Dedifferentiated amniotic fluid mesenchymal stem cell (primary cell): ENCODE measurements around the gene DTNBP1.
"Not testable (repeated sequence)": the region's sequence is repeated elsewhere in the genome, so short reads cannot be mapped to it uniquely, and the experiment has no call there.

Experiments
- DNase-seq: peaks from one replicate; pipeline ENCODE4 v3.0.0-alpha.2; 2016; ENCODE audit errors: extremely low spot score

The DTNBP1 gene

DNA sequence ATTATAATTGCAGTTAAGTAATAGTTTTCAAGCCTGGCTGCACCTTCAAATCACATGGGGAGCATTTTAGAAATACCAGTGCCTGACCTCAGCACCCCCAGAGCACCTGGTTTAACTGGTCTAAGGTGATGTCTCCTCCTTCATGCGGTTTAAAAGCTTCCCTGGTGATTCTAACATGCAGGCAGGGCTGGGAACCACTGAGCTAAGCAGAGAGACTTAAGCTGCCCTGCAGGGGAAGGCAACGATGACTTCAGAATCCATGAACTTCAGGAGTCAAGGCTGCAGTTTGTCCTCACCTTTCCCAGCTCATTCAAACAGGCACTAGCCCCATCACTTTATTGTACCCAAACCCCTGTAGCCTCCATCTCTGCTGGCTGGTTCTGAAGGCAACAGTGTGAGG is 6.1 kb upstream of the DTNBP1 start:
- no peak for DNase-seq

DNA sequence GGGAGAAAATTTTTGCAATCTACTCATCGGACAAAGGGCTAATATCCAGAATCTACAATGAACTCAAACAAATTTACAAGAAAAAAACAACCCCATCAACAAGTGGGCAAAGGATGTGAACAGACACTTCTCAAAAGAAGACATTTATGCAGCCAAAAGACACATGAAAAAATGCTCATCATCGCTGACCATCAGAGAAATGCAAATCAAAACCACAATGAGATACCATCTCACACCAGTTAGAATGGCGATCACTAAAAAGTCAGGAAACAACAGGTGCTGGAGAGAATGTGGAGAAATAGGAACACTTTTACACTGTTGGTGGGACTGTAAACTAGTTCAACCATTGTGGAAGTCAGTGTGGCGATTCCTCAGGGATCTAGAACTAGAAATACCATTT is 4.1 kb upstream of the DTNBP1 start:
- not testable (repeated sequence) for DNase-seq

DNA sequence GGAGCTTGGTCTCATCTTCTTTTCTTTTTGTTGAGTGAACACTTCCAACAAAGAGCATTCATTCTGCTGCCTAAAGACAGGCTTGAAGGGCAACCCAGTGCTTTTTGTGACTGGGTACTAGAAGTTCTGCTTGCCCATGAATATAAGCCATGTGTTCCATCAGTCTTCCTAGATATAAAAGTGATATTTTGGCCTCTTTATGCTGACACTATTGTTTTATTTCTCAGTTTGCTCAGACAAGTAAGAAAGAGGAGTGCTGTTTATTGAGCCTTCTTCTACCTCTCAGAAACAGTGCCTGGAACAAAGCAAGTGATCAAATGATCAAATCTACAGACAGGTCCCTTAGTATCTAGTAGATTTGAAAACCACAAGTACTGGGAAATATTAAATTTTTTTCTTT is 2.4 kb upstream of the DTNBP1 start:
- no peak for DNase-seq

DNA sequence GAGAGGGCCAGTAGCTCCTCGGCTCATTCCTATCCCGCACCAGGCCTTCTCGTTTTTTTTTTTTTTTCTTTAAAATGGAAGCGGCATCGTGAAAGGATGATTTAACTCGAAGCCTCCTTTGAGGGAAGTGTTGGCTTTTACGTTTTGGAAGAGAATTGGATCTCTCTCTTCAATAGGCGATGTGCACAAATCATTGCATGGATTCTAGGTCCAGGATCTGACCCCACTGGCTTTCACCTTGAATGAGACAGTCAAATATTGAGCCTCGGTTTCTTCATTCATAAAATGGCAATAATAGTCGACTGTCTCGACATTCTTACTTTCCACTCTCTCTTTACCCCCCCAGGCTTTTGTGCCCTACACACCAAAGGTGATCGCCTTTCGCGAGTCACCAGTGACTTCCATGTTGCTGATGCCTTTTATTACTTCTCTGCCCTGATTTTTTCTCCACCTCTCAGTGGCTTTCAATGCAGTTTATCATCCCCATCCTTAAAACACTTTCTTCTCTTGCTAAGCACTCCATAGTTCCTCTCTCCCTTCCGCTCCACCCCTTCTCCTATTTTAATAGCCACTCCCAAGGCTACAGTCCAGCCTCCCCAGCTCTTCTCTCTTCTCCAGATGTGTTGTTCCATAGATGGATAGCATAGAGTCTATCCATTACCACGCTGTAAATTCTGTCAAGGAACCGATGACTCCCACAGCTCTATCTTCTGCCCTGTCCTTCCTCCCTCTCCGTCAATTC is 473 bp upstream of the DTNBP1 start:
- DNase-seq = no peak

DNA sequence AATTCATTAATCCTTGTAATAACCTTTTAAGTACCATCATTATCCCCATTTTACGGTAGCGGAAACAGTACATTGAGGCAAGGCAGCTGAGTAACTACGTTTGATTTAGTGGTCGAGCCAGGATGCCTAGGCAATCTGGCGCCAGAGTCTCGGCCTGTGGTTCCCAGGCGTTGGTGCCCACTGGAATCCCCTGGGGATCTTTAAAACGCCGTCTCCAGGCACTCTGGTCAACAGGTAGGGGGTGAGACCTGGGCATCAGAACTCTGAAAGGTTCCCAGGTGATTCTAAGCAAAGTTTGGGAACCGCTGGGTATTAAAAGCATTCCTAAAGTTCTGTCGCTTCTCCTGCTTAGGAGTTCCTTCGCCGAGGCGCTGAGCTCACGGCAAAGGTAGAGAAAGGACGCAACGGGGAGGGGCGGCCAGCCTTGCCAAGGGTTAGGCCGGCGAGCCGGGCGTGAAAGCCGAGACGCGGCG is 939 bp downstream of the DTNBP1 start:
- no peak for DNase-seq

DNA sequence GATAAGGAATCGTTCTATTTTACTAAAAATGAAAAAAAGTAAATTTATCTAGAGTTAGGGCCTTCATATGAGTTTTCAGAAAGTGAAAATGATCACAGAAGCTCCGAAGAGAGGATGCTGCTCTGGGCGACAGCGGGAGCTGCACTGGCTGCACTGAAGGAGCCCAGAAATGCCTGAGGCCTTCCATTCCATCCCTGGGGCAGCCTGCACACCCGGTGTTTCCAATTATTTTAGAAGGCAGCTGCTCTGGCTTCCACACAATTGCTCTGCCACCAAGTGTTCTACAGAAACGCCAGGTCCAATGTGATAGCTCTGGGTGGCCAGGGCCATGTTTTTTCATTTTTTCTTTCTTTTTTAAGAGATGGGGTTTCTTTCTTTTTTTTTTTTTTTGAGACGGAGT is 3.6 kb downstream of the DTNBP1 start:
- no peak for DNase-seq

DNA sequence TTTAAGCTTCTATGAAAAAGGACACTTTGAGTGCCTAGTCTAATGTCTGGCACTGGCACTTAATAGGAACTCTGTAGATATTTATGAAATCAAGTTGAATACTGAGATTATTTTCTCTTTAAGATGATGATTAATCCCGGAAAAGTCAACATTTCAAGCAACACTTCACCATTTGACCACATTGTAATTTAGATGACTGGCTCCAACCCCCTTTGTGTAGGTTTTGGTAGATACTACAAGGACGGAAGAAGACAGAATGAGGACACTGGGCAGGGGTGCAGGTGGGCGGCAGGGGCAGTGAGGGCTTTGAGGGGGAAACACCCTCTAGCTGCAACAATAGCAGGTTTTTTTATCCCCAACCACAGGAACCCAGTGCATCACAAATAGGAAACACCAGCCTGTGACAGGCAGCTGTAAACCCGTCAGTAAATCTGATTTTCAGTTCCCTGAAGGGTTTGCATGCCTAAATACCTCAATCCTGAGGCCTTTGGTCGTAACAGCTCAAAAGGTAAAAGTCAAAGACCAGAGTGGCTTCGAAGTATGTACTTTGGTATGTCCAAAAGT is 4.6 kb downstream of the DTNBP1 start:
- DNase-seq = no peak

DNA sequence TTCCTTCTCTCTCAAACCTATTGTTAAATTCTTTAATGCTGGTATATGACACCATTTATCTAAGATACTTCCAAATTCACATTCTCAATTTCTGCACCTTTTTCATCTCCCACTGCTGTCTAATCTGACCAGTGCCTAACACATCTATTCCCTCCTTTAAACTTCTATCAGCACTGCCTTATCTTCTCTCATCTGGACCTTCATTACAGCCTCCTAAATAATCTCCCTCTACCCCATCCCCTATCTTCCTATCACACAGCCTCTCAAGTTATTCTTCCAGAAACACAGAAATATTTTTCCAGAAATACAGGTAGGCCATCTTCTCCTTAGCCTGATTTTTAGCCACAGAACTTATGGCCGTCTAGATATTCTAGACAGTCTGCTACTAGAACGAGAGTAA is 5.5 kb downstream of the DTNBP1 start:
- no peak for DNase-seq

DNA sequence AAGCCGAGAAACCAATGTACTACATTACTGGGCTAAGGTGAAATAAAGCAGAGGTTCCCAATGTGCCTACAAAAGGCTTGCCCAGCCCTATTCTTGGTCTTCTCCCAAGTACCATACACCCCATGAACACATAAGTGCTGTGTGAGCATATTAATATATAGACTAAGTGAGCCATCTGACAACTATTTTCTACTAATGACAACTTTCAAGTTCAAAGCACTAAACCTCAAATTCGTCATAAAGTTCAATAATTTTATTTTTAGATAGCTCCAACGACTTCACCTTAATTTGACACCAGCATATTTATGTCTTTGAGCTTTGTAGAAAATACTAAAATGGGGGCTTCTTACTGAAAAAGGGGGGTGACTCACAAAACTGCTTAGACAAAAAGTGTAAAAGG is 6.7 kb downstream of the DTNBP1 start:
- DNase-seq = no peak

DNA sequence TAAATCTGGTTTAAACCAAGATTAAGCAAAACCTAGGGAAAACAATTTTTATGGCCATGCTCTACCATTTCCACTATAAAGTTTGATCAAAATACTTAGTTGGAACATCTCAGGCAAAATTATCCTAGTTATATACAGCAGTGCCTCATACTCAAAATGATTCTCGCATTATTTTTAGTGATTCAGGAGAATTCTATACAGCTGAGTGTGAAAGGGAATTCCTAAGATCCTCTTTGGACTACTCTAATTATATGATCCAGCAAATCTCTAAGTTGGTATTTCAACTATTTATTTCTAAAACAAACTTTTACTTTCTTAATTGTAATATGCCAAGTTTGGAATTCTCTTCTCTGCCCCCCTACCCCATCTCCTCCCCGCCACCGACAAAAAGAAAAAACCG is 8.6 kb downstream of the DTNBP1 start:
- no peak for DNase-seq

DNA sequence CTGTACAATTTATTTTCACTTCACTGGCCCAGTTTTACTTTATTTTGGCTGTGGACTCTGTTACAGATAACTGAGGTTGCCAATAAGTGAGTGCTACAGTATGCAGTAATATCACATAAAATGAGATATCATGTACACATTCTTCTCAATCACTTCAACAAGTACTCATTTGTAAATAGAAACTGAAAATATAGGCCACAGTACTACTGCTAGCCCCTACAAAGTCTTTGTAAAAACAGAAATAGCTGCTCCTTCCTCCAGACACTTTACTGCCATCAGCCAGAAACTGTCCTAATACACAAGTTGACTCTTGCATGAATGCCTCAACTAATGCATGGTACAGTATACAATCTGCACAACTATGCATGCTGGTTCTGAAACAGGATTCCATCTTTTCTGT is 9.2 kb downstream of the DTNBP1 start:
- no peak for DNase-seq

DNA sequence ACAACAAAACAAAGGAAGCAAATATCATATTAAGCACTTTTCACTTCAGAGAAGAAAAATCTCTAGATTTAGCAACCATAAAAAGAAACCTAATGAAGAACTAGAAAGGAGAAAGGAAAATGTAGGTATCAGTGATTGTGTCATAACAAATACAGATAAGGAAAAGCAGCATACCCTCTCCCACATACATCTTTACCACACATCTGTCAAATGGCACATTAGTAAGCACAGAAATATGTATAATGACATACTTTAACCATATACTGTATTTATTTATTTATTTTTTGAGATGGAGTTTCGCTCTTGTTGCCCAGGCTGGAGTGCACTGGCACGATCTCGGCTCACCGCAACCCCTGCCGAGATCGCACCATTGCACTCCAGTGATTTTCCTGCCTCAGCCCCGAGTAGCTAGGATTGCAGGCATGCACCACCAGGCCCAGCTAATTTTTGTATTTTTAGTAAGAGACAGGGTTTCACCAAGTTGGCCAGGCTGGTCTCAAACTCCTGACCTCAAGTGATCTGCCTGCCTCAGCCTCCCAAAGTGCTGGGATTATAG is 12.7 kb downstream of the DTNBP1 start:
- DNase-seq = not testable (repeated sequence)

DNA sequence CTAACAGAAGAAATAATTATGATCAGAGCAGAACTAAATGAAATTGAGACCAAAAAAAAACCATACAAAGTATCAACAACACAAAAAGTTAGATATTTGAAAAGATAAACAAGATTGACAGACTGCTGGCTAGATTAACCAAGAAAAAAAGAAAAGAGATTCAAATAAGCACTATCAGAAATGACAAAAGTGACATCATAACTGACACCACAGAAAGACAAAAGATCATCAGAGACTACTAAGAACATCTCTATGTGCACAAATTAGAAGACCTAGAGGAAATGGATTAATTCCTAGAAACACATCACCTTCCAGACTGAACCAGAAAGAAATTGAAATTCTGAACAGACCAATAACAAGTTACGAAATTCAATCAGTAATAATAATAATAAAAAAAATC is 17.9 kb downstream of the DTNBP1 start:
- DNase-seq = no peak

DNA sequence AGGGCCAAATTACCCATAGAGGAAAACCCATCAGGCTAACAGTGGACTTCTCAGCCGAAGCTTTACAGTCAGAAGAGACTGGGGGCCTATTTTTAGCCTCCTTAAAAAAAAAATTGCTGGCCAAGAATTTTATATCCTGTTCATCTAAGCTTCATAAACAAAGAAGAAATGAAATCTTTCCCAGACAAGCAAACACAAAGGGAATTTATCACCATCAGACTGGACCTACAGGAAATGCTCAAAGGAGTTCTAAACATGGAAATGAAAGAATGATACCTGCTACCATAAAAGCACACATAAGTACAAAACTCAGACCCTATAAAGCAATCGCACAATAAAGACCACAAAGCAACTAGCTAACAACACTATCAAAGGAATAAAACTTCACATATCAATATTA is 19.3 kb downstream of the DTNBP1 start:
- no peak for DNase-seq

DNA sequence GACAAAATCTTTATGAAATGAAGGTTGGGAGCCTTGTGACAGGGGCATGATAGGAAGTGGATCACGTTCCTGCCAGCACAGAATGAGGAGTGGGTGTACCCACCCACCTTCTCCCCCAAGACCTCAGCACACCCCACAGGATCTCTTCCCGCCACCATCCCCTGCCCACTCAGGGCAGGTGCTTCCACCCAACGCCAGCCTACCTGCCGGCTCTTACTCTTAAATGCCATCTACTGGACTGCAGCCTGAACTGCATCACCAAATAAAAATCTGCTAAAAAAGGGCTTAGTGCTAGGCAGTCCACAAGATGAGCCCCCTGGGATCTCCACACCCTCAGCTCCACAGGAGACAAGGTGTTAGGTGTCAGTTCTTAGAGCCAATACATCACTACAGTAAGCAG is 20.6 kb downstream of the DTNBP1 start:
- no peak for DNase-seq

DNA sequence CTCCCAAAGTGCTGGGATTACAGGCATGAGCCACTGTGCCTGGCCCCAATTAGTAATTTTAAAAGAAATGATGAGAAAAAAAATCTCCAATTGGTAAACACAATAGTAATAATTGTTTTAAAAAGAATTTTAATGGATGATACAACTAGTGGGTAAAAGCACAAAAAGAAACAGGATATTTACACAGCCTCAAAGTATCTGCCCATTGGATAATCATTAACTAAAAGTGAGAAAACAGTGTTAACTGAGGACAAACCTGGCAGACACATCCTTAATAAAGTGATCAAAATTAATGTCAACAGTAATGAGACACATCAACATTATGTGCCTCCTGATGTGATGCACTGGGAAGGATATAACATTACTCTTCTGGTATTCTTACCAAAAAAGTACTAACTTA is 24.5 kb downstream of the DTNBP1 start:
- no peak for DNase-seq

DNA sequence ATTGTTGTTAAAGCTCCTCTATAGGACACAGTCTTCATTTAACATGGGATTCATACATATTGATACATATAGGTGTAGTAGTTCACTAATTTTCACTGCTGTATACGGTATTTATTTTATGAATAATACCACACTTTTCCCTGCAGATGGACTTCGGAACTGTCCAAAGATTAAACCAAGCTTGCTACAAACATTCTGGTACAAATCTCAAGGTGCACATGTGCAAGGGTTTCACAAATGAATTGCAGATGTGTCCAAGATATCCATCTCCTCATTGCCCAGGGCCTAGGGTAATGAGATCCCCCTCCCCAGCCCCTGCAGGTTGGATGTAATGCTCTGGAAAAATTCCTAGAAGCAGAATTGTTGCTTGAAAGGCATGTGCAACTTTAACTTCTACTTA is 31.4 kb downstream of the DTNBP1 start:
- DNase-seq = no peak

DNA sequence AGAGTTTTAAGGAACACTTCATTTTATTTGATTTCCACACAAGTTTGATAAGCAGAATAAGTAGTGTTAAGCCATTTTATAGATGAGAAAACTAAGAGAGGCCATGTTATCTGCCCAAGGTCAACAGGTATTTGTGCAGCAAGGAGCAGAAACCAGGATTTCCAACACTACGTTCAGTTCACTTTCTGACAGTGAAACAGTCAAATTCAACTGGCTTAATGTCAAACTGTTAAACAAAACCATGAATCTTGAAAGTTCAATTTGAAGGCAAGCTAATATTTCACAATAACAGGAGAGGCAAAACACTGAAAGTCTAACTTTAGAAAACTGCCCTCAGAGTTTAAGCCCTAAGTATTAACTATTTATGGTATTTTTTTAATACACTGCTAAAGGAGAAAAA is 32.6 kb downstream of the DTNBP1 start:
- no peak for DNase-seq

DNA sequence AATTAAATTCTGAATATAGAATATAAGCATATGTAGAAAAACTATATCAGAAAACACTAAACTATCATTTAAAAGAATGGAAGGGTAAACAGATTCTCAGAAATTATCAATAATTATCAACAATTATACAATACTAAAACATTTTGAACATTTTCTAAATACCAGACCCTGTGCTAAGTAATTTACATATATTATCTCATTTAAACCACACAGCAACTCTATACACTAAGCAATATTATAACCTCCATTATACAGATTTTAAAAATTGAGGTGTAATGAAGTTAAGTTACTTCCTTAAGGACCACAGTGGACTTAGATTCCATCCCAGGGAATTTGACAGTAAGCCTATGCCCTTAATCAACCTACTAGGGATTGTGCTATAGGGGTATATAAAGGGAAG is 33.3 kb downstream of the DTNBP1 start:
- no peak for DNase-seq

DNA sequence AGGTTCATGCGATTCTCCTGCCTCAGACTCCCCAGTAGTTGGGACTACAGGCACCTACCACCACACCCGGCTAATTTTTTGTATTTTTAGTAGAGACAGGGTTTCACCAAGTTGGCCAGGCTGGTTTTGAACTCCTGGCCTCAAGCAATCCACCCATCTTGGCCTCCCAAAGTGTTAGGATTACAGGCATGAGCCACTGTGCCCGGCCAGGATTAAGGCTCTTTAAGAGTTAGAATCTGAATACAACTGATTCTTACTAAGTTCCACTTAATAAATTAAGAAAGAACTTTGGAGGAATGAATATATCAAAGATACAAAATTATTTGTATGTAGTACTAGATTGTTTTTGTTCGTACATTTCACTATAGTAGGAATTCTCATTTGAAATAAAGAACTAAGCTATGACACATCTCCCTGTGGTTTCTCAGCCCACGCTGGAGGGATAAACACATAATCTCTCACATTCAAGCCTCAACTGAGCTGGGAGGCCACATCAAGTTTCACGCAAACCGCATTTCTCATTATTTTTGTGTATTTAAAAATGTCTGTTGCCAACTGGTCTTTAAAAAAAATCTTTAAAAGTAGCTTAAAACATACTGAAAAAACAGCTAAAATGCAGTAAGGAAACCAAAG is 34.2 kb downstream of the DTNBP1 start:
- DNase-seq = peak; percentile 84

DNA sequence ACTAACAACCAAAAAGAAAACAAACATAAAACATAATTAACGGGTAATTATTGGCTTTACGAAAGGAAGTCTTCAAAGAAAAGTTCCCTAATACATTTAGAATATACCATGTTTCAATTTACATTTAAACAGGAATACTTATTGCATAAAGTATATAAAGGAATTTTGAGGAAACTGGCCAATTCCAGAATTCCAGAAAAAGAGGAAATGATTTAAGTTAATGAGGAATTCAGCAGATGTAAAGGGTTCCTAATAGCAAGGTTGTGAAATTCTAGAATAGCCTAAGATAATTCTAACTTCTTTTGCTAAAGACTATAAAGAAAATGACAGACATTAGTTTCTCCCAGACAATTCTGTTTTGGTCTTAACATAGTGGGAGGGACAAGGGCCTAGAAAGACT is 35.0 kb downstream of the DTNBP1 start:
- DNase-seq = no peak

DNA sequence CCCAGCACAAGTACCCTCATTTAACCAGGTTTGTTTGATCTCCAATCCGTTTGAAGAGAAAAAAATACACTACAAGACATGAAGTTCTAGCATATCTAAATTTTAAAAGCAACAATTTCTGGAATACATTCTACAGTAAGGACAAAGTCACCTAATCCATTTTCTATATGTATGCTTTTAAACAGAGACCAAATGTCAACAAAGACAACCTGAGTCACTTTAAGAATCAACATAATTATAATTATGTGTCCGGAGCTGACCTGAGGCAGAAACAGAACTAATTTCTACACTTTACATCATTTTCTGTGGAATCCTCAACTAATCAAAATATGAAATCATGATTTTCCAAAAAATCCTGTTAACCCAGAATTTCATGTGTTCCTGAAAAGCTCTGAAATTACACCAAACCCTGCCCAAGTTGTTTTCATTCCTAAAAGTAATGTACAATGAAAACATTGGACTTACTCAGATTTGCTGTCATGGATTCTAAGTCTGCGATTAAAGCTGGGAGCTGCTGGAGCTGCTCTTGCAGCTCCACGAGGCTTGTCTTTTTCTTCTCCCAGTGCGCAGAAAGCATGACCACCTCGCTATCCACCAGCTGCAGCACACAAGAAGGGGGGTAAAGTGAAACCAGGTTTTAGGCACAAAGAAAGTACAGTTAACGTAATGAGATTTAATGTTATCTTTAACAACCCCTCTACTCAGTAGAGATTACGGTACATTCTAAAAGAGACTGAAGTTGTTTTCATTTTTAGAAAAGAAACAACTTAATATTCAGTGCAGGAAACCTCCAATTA is 35.8 kb downstream of the DTNBP1 start:
- no peak for DNase-seq
